Neural progenitor cell (in vitro differentiated cells): ENCODE data around the gene MAGEB10. TPM values are rescaled to one million over a fixed set of nuclear protein-coding genes. Genes with fewer than 3 reads are reported as not detected.
"Not testable (repeated sequence)": the region's sequence is repeated elsewhere in the genome, so short reads cannot be mapped to it uniquely, and the experiment has no call there.

ENCODE experiments used
- DNase-seq: peaks from one replicate; pipeline ENCODE4 v3.0.0-alpha.2; 2016; ENCODE audit warnings: low spot score
- H2AFZ ChIP-seq: fragments of 200-600 bp; sonication (generic); replicated peaks from 2 replicates; pipeline ENCODE4 v1.6.1; 2016; ENCODE audit warnings: antibody characterized with exemption
- H3F3A ChIP-seq: fragments of 200-600 bp; sonication (generic); 2 replicates; pipeline ENCODE4 v1.6.1; 2016; ENCODE audit warnings: antibody characterized with exemption, low read depth
- H3K27ac ChIP-seq: fragments of 200-600 bp; sonication (generic); 2 replicates; pipeline ENCODE4 v1.5.1; 2016; ENCODE audit warnings: mild to moderate bottlenecking
- H3K27me3 ChIP-seq: fragments of 200-600 bp; sonication (generic); 2 replicates; pipeline ENCODE4 v1.6.1; 2016; ENCODE audit warnings: mild to moderate bottlenecking, moderate library complexity
- H3K36me3 ChIP-seq: fragments of 200-600 bp; sonication (generic); 2 replicates; pipeline ENCODE4 v1.5.1; 2016
- H3K4me1 ChIP-seq: fragments of 200-600 bp; sonication (generic); 2 replicates; pipeline ENCODE4 v1.6.1; 2016; ENCODE audit warnings: mixed run types
- H3K4me2 ChIP-seq: fragments of 200-600 bp; sonication (generic); 2 replicates; pipeline ENCODE4 v1.6.1; 2016
- H3K4me3 ChIP-seq: fragments of 200-600 bp; sonication (generic); 2 replicates; pipeline ENCODE4 v1.5.1; 2016
- H3K79me2 ChIP-seq: fragments of 200-600 bp; sonication (generic); 2 replicates; pipeline ENCODE4 v1.6.1; 2016; ENCODE audit warnings: low read depth
- H3K9ac ChIP-seq: fragments of 200-600 bp; sonication (generic); 2 replicates; pipeline ENCODE4 v1.6.1; 2016
- H3K9me3 ChIP-seq: fragments of 200-600 bp; sonication (generic); 2 replicates; pipeline ENCODE4 v1.5.1; 2016; ENCODE audit warnings: low read depth
- H4K20me1 ChIP-seq: fragments of 200-600 bp; sonication (generic); 2 replicates; pipeline ENCODE4 v1.6.1; 2016; ENCODE audit warnings: low read depth
- H3K27ac Mint-ChIP-seq: 3 replicates; pipeline ENCODE4 v1.8.0; 2021; ENCODE audit warnings: mixed read lengths
- H3K27me3 Mint-ChIP-seq: 2 replicates; pipeline ENCODE4 v1.8.0; 2022; ENCODE audit warnings: low read depth, mild to moderate bottlenecking, inconsistent platforms, moderate library complexity, mixed read lengths; ENCODE audit not compliant: insufficient read depth
- H3K36me3 Mint-ChIP-seq: 3 replicates; pipeline ENCODE4 v1.8.0; 2021; ENCODE audit warnings: mixed read lengths
- H3K4me1 Mint-ChIP-seq: 3 replicates; pipeline ENCODE4 v1.8.0; 2021; ENCODE audit warnings: mixed read lengths
- H3K4me3 Mint-ChIP-seq: 3 replicates; pipeline ENCODE4 v1.8.0; 2021; ENCODE audit warnings: mild to moderate bottlenecking, moderate library complexity, mixed read lengths
- H3K9me3 Mint-ChIP-seq: 3 replicates; pipeline ENCODE4 v1.8.0; 2020; ENCODE audit warnings: mixed read lengths
- CTCF ChIP-seq: fragments of 200-600 bp; sonication (generic); IDR thresholded peaks from 2 replicates; pipeline ENCODE4 v1.5.1; 2017; ENCODE audit warnings: antibody characterized with exemption, mild to moderate bottlenecking
- EZH2 ChIP-seq: fragments of 200-600 bp; sonication (generic); IDR thresholded peaks from 2 replicates; pipeline ENCODE4 v1.6.1; 2017; ENCODE audit warnings: antibody characterized with exemption, mild to moderate bottlenecking, moderate library complexity
- EZH2phosphoT487 ChIP-seq: fragments of 200-600 bp; sonication (generic); IDR thresholded peaks from 2 replicates; pipeline ENCODE4 v1.6.1; 2017; ENCODE audit warnings: antibody characterized with exemption
- total RNA-seq: library from RNA; depleted of rRNA; stranded (reverse); fragments of >200 nt; gene quantifications from 2 replicates; pipeline ENCODE4 v1.2.3, GENCODE V29; 2015; ENCODE audit warnings: low replicate concordance

The MAGEB10 gene
- total RNA-seq, 1 donor from 2014 or later = not detected

DNA sequence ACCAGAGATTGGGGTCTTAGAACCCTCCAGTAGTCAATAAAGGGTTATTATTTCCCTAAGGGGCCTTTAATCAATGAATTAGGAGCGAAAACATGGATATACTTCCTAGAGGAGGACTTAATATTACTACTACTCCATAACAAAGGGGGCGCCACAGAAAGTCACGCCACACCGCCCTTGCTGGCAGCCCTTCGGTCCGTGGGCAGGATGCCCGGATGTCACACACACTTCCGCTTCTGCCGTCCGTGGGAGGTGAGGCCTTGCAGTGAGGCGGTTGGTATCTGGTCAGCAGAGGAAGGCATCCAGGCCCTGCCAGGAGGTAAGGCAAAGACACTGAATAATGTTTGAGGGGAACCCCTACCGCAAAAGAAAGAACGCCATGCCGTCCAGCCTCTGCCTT, 436 bp downstream of the MAGEB10 start:
- no peaks in the 10 kb centered on the region for H3K27me3 ChIP-seq
- no peaks in the 10 kb centered on the region for H3F3A ChIP-seq
- no peak overlapping the region for H3K9ac ChIP-seq
- no peak overlapping the region for H3K27ac ChIP-seq
- no peak overlapping the region for H3K4me3 Mint-ChIP-seq
- no peak overlapping the region for H3K27ac Mint-ChIP-seq
- DNase-seq = no peak
- no peaks in the 10 kb centered on the region for H4K20me1 ChIP-seq
- H3K9me3 ChIP-seq = no peaks in the 10 kb centered on the region
- H3K4me1 ChIP-seq = no peaks in the 10 kb centered on the region
- H2AFZ ChIP-seq = no peak overlapping the region
- peaks cover 2% of the 10 kb centered on the region for H3K27me3 Mint-ChIP-seq
- no peaks in the 10 kb centered on the region for H3K36me3 ChIP-seq
- H3K4me2 ChIP-seq = no peak overlapping the region
- no peak for TF ChIP-seq EZH2phosphoT487
- no peak for TF ChIP-seq EZH2
- TF ChIP-seq CTCF = no peak
- no peaks in the 10 kb centered on the region for H3K4me1 Mint-ChIP-seq
- H3K9me3 Mint-ChIP-seq = peaks cover 17% of the 10 kb centered on the region
- H3K36me3 Mint-ChIP-seq = no peaks in the 10 kb centered on the region
- no peak overlapping the region for H3K4me3 ChIP-seq
- H3K79me2 ChIP-seq = no peaks in the 10 kb centered on the region

DNA sequence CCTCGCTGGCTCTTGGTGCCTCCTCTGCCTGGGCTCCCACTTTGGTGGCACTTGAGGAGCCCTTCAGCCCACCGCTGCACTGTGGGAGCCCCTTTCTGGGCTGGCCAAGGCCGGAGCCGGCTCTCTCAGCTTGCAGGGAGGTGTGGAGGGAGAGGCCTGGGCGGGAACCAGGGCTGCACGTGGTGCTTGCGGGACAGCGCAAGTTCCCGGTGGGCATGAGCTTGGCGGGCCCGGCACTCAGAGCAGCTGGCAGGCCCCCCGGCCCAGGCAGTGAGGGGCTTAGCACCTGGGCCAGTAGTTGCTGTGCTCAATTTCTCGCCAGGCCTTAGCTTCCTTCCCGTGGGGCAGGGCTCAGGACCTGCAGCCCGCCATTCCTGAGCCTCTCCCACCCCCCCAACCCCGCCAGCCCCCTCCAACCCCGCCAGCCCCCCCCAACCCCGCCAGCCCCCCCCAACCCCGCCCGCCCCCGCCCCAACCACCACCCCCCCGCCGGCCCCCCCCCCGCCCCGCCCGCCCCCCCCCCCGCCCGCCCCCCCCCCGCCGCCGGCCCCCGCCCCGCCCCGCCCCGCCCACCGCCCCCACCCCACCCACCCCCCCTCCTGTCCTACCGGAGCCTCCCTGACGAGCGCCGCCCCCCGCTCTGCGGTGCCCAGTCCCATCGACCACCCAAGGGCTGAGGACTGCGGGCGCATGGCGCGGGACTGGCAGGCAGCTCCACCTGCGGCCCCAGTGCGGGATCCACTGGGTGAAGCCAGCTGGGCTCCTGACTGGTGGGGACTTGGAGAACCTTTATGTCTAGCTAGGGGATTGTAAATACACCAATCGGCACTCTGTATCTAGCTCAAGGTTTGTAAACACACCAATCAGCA, 1.4 kb downstream of the MAGEB10 start:
- not testable (repeated sequence) for H3K4me3 ChIP-seq

DNA sequence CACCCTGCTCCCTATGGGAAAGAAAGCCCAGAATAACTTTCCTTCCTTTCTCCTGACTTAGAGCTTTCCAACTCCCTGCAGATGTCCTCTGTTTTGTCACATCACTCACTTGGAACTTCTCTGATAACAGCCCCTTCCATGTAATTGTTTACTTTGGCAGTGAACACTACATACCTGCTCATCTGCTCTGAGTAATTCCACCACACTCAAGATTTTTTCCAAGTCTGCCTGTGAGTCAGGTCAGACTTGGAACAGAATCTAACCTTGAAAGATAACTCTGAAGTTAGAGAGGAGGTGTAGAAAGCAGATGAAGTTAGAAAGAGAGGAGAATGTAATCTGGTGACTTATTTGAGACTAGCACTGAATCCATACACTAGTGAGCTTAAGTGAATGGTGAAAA, 7.4 kb downstream of the MAGEB10 start:
- H3F3A ChIP-seq = no peaks in the 10 kb centered on the region
- H3K4me1 ChIP-seq = no peaks in the 10 kb centered on the region
- H3K9me3 Mint-ChIP-seq = peaks cover 10% of the 10 kb centered on the region
- no peak overlapping the region for H3K27ac Mint-ChIP-seq
- H4K20me1 ChIP-seq = no peaks in the 10 kb centered on the region
- no peak overlapping the region for H2AFZ ChIP-seq
- peaks cover 6% of the 10 kb centered on the region for H3K27me3 Mint-ChIP-seq
- no peak overlapping the region for H3K9ac ChIP-seq
- H3K4me3 Mint-ChIP-seq = no peak overlapping the region
- no peak overlapping the region for H3K4me3 ChIP-seq
- no peaks in the 10 kb centered on the region for H3K79me2 ChIP-seq
- DNase-seq = no peak
- H3K36me3 Mint-ChIP-seq = no peaks in the 10 kb centered on the region
- no peaks in the 10 kb centered on the region for H3K27me3 ChIP-seq
- H3K4me2 ChIP-seq = no peak overlapping the region
- no peaks in the 10 kb centered on the region for H3K36me3 ChIP-seq
- H3K27ac ChIP-seq = no peak overlapping the region
- TF ChIP-seq CTCF (no peak), EZH2 (no peak), EZH2phosphoT487 (no peak)
- H3K9me3 ChIP-seq = no peaks in the 10 kb centered on the region
- H3K4me1 Mint-ChIP-seq = no peaks in the 10 kb centered on the region

More for the DNA sequence above, 1.4 kb downstream of the MAGEB10 start:
- H4K20me1 ChIP-seq, H3F3A ChIP-seq, H3K4me2 ChIP-seq, H2AFZ ChIP-seq, H3K27ac Mint-ChIP-seq, H3K36me3 ChIP-seq, H3K4me1 ChIP-seq, H3K27me3 Mint-ChIP-seq, H3K36me3 Mint-ChIP-seq, H3K9ac ChIP-seq, H3K79me2 ChIP-seq, H3K27me3 ChIP-seq, H3K4me3 Mint-ChIP-seq, H3K4me1 Mint-ChIP-seq, H3K27ac ChIP-seq, DNase-seq, H3K9me3 ChIP-seq: not testable (repeated sequence)
- peaks cover 17% of the 10 kb centered on the region for H3K9me3 Mint-ChIP-seq

GRCh38 chrX:27823812-27824211, 16.0 kb downstream of the MAGEB10 start:
- Histone ChIP-seq H3K4me2 (no peak overlapping the region), H3K9me3 (no peaks in the 10 kb centered on the region), H3K27ac (no peak overlapping the region), H3K9ac (no peak overlapping the region), H3K4me3 (no peak overlapping the region), H3F3A (no peaks in the 10 kb centered on the region), H3K27me3 (no peaks in the 10 kb centered on the region), H2AFZ (no peak overlapping the region), H4K20me1 (no peaks in the 10 kb centered on the region), H3K36me3 (no peaks in the 10 kb centered on the region), H3K79me2 (no peaks in the 10 kb centered on the region), H3K4me1 (no peaks in the 10 kb centered on the region)
- Mint-ChIP-seq H3K4me3 (no peak overlapping the region), H3K27me3 (peaks cover 4% of the 10 kb centered on the region), H3K9me3 (peaks cover 5% of the 10 kb centered on the region), H3K36me3 (no peaks in the 10 kb centered on the region), H3K4me1 (no peaks in the 10 kb centered on the region), H3K27ac (no peak overlapping the region)
- no peak for TF ChIP-seq CTCF
- TF ChIP-seq EZH2phosphoT487 = no peak
- TF ChIP-seq EZH2 = no peak
- DNase-seq = no peak
